Endothelial cell of umbilical vein (primary cell): ENCODE results near the gene ZFAND6. TPM values are rescaled to one million over a fixed set of nuclear protein-coding genes. Genes with fewer than 3 reads are reported as not detected.

Experiments
- BruUV-seq: library from RNA; stranded (reverse); fragments of 400-500 nt; replicated peaks from 2 replicates; lab custom pipeline; 2021; lab: Mats Ljungman, UMichigan
- CTCF ChIA-PET: fragments of 300-600, 350-600 bp; sonication (Branson Sonifier 250); formaldehyde crosslinking; loops from one replicate; lab custom pipeline; 2021; ENCODE audit warnings: antibody characterized with exemption, inconsistent platforms; lab: Charles Lee
- POLR2A ChIA-PET: fragments of 300-600, 350-600 bp; sonication (Branson Sonifier 250); formaldehyde crosslinking; loops from one replicate; lab custom pipeline; 2021; ENCODE audit warnings: antibody characterized with exemption, inconsistent platforms; lab: Charles Lee
- DNase-seq: peaks from one replicate; pipeline ENCODE4 v3.0.0-alpha.2; 2011; ENCODE audit warnings: low read depth, low spot score
- FAIRE-seq: peaks from 2 replicates; lab custom pipeline; 2011; peaks lifted over from hg19 to GRCh38; lab: Jason Lieb, UNC
- H2AFZ ChIP-seq: 2 replicates; pipeline ENCODE4 v1.6.0; 2012; ENCODE audit warnings: low read depth, low read length, control low read depth, inconsistent platforms
- H3K27ac ChIP-seq: 2 replicates; pipeline ENCODE4 v1.5.1; 2011; ENCODE audit warnings: low read depth, mild to moderate bottlenecking, control low read depth, low read length, moderate library complexity; ENCODE audit not compliant: insufficient read depth
- H3K27me3 ChIP-seq, 2 experiments: 2 replicates each; pipeline versions ENCODE4 v1.6.0 to v1.6.1; 2011; ENCODE audit warnings: low read length in 2 of 2, mixed read lengths in 1 of 2; ENCODE audit not compliant: control insufficient read depth in 2 of 2, insufficient read depth in 2 of 2
- H3K36me3 ChIP-seq, 2 experiments: 2 replicates in 1 of 2; 3 replicates in 1 of 2; pipeline ENCODE4 v1.5.1; 2011; ENCODE audit warnings: low read length in 2 of 2, mild to moderate bottlenecking in 1 of 2, moderate library complexity in 1 of 2; ENCODE audit not compliant: control insufficient read depth in 2 of 2, insufficient read depth in 2 of 2; ENCODE audit errors: extremely low read depth in 1 of 2
- H3K4me1 ChIP-seq: 3 replicates; pipeline ENCODE4 v1.5.1; 2011; ENCODE audit warnings: mild to moderate bottlenecking, low read length; ENCODE audit not compliant: control insufficient read depth, insufficient read depth; ENCODE audit errors: extremely low read depth
- H3K4me2 ChIP-seq: 2 replicates; pipeline ENCODE4 v1.6.1; 2011; ENCODE audit warnings: low read length, control low read depth, mixed read lengths; ENCODE audit not compliant: insufficient read depth
- H3K4me3 ChIP-seq, 3 experiments: fragments of 200-600 bp in 1 of 3; sonication (generic), shearing (Covaris generic) in 1 of 3; replicated peaks in 1 of 3; 2 replicates each; pipeline ENCODE4 v1.5.1; 2011 to 2016; ENCODE audit warnings: control low read depth in 3 of 3, low read length in 3 of 3, mild to moderate bottlenecking in 2 of 3, inconsistent platforms in 1 of 3, low read depth in 1 of 3, moderate library complexity in 1 of 3; ENCODE audit not compliant: insufficient read depth in 1 of 3
- H3K79me2 ChIP-seq: 2 replicates; pipeline ENCODE4 v1.6.0; 2012; ENCODE audit warnings: low read length, inconsistent platforms; ENCODE audit not compliant: control insufficient read depth, insufficient read depth
- H3K9ac ChIP-seq: replicated peaks from 2 replicates; pipeline ENCODE3; 2011; ENCODE audit warnings: low read length, control low read depth; ENCODE audit not compliant: insufficient read depth; ENCODE audit errors: extremely low read depth
- H3K9me1 ChIP-seq: replicated peaks from 3 replicates; pipeline ENCODE4 v1.6.0; 2011; ENCODE audit warnings: mild to moderate bottlenecking, low read length; ENCODE audit not compliant: control insufficient read depth, insufficient read depth; ENCODE audit errors: extremely low read depth
- H3K9me3 ChIP-seq: replicated peaks from 2 replicates; pipeline ENCODE4 v1.5.1; 2012; ENCODE audit warnings: low read length, inconsistent platforms; ENCODE audit not compliant: control insufficient read depth, insufficient read depth
- H4K20me1 ChIP-seq: replicated peaks from 2 replicates; pipeline ENCODE3; 2011; ENCODE audit warnings: mild to moderate bottlenecking, low read length; ENCODE audit not compliant: control insufficient read depth, insufficient read depth; ENCODE audit errors: extremely low read depth
- CTCF ChIP-seq, 2 donors: IDR thresholded peaks; 1 replicate in 1 of 2; 2 replicates in 1 of 2; pipeline ENCODE4 v1.5.1; 2011; ENCODE audit warnings: low read length in 2 of 2, mild to moderate bottlenecking in 2 of 2, moderate library complexity in 2 of 2, control low read depth in 1 of 2, inconsistent platforms in 1 of 2, low read depth in 1 of 2; ENCODE audit not compliant: insufficient read depth in 1 of 2; ENCODE audit errors: extremely low read depth in 1 of 2
- EZH2 ChIP-seq: IDR thresholded peaks from 2 replicates; pipeline ENCODE4 v1.6.1; 2012; ENCODE audit warnings: borderline replicate concordance, low read depth, mild to moderate bottlenecking, moderate library complexity, low read length, inconsistent platforms; ENCODE audit not compliant: severe bottlenecking
- FOS ChIP-seq: IDR thresholded peaks from 2 replicates; pipeline ENCODE4 v1.6.1; 2011; ENCODE audit warnings: mild to moderate bottlenecking, low read length, moderate library complexity, borderline replicate concordance; ENCODE audit not compliant: insufficient read depth
- JUN ChIP-seq: IDR thresholded peaks from 2 replicates; pipeline ENCODE4 v1.6.1; 2011; ENCODE audit warnings: borderline replicate concordance, low read depth; ENCODE audit not compliant: insufficient read length, insufficient read depth
- MAX ChIP-seq: IDR thresholded peaks from 2 replicates; pipeline ENCODE4 v1.6.1; 2011; ENCODE audit not compliant: insufficient read depth, insufficient read length
- MYC ChIP-seq: IDR thresholded peaks from one replicate; pipeline ENCODE4 v1.6.1; 2011; ENCODE audit warnings: mild to moderate bottlenecking, low read depth, low read length
- POLR2A ChIP-seq: IDR thresholded peaks from 2 replicates; pipeline ENCODE4 v1.6.1; 2012; ENCODE audit warnings: low read depth, mild to moderate bottlenecking, control low read depth, low read length
- POLR2AphosphoS5 ChIP-seq: IDR thresholded peaks from 2 replicates; pipeline ENCODE4 v1.6.1; 2012; ENCODE audit warnings: low read depth, mild to moderate bottlenecking, control low read depth, low read length, moderate library complexity; ENCODE audit not compliant: insufficient read depth
- dilution Hi-C: fragments of 300-500 bp; cut with MboI; formaldehyde crosslinking; loops from one replicate; pipeline ENCODE4 v1.15.0; 2019; ENCODE audit warnings: low sequenced_read_pairs; ENCODE audit not compliant: extremely low pct_ligation_motif_present
- intact Hi-C: fragments of 100-400 bp; cut with micrococcal nuclease; formaldehyde crosslinking; loops from one replicate; pipeline ENCODE4 v1.10.0; 2022
- polyA plus RNA-seq, 4 experiments: library from polyadenylated mRNA; depleted of rRNA in 3 of 4; stranded (reverse) in 3 of 4; unstranded in 1 of 4; fragments of >200 nt; gene quantifications; 2 replicates each; pipeline versions ENCODE4 v1.2.1 to v1.2.3, GENCODE V29; 2011 to 2012; ENCODE audit warnings: missing spikeins in 1 of 4
- total RNA-seq: library from RNA; stranded (reverse); gene quantifications from 2 replicates; pipeline ENCODE4 v1.2.3, GENCODE V29; 2021

ZFAND6 gene
- total and polyA plus RNA-seq, 2 donors (not counting 3 experiments of a cell fraction or from before 2014, with no cell fraction given), result 50.3 to 97.9 TPM

- H4K20me1 ChIP-seq, result no peaks in the 10 kb centered on the region
- no peak overlapping the region for H2AFZ ChIP-seq
- intact Hi-C loops, result no loop called here
- no peaks in the 10 kb centered on the region for H3K27me3 ChIP-seq
- H3K9me1 ChIP-seq, result no peaks in the 10 kb centered on the region
- no TSS peak for BruUV-seq
- no peak for FAIRE-seq
- no peaks in the 10 kb centered on the region for H3K9me3 ChIP-seq
- dilution Hi-C loops, result no loop called here
- no peak overlapping the region for H3K9ac ChIP-seq
- H3K4me3 ChIP-seq, result no peak overlapping the region
- no peak overlapping the region for H3K4me2 ChIP-seq
- peaks cover 16% of the 10 kb centered on the region for H3K4me1 ChIP-seq
- ChIA-PET POLR2A (no interaction called here), CTCF (interaction anchor here (0.9 to 1.3 kb wide), 4 partner anchors 12 to 24 kb away, joined by 3 read pairs; no protein-coding TSS in a partner anchor)
- peaks cover 0 to 2% of the 10 kb centered on the region in 2 experiments for H3K36me3 ChIP-seq
- no peak for DNase-seq
- H3K27ac ChIP-seq, result no peak overlapping the region
- TF ChIP-seq FOS (no peak), EZH2 (no peak), CTCF (IDR thresholded peaks at IDR 0.05; ENCODE audit: extremely low read depth in 1 of 2, insufficient read depth in 1 of 2, low read depth in 1 of 2, low read length in 2 of 2) (no peak), POLR2A (no peak), JUN (no peak), MAX (no peak), POLR2AphosphoS5 (no peak), MYC (no peak)
- H3K79me2 ChIP-seq, result peaks cover 76% of the 10 kb centered on the region
Measured at GRCh38 chr15:80076321-80077318, 17.1 kb downstream of the ZFAND6 start.
